ENCODE results near the gene QSOX1.
"Not testable (repeated sequence)": the region's sequence is repeated elsewhere in the genome, so short reads cannot be mapped to it uniquely, and the experiment has no call there.

QSOX1 gene, protein sequence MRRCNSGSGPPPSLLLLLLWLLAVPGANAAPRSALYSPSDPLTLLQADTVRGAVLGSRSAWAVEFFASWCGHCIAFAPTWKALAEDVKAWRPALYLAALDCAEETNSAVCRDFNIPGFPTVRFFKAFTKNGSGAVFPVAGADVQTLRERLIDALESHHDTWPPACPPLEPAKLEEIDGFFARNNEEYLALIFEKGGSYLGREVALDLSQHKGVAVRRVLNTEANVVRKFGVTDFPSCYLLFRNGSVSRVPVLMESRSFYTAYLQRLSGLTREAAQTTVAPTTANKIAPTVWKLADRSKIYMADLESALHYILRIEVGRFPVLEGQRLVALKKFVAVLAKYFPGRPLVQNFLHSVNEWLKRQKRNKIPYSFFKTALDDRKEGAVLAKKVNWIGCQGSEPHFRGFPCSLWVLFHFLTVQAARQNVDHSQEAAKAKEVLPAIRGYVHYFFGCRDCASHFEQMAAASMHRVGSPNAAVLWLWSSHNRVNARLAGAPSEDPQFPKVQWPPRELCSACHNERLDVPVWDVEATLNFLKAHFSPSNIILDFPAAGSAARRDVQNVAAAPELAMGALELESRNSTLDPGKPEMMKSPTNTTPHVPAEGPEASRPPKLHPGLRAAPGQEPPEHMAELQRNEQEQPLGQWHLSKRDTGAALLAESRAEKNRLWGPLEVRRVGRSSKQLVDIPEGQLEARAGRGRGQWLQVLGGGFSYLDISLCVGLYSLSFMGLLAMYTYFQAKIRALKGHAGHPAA

GRCh38 chr1:180154325-180155181, at the start of gene QSOX1:
QSOX1 (plus strand) TSS chr1:180154869; CDS start chr1:180154908, 39 bp downstream.
- DNase-seq = peak; percentile 95

DNA sequence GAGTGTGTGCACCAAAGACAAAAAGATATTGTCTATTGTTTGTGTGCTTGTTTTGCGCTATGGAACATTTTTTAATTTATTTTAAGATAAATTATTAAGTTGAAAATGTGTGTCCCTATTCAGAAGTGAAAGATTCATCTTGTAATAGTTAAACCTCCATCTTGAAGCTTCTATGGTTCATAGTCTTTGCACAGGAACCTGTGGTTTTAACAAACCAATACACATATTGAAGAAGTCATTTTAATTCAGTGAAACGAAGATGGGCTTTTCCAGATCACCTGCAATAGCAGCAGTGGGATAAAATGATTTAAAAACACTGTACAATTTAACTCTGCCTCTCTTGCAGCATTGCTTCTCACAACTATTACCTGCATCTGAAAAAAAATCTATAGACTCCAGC, 42.6 kb upstream of the QSOX1 start:
- DNase-seq = no peak

GRCh38 chr1:180112984-180113647, 41.6 kb upstream of the QSOX1 start:
- no peak for DNase-seq

GRCh38 chr1:180114396-180114945, 40.2 kb upstream of the QSOX1 start:
- no peak for DNase-seq

DNA sequence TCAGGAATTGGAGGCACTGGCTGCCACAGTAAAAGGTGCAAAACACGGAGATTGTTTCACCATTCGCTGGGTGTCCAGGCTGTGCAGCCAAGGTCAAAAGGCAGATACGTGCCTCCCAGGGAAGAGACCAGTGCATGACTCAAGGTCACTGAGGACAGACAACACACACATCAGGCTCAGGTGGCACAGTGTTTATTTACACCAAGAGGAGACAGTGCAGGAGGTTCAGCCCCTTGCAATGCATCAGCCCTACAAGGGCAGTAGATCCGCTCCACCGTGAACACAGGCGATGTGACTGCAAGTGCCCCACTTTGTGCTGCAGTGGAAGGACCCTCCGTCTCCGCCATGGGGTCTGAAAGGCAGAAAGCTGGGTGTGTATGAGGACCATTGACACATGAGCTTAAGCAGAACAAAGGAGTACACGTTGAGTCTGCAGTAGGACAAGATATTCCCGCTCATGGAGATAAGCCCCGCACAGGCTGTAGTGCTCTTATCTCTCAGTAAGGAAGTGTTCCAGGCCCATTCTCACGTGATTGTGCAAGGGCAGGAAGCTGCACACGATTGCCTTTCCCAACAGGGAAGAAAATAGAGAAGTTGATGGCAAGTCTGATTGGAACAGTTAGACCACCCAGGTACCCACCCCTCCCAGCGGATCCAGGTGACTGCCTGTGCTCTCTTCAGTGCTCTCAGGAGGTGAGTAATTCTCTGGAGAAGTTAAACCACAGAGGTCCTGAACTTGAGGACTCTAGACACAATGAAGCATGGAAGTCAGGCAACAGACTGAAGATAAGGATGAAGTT, 37.5 kb upstream of the QSOX1 start:
- DNase-seq = no peak

- peak; percentile 23 for DNase-seq
These were observed 36.9 kb upstream of the QSOX1 start for GRCh38 chr1:180117764-180118116.

GRCh38 chr1:180119837-180120236, 34.8 kb upstream of the QSOX1 start:
- DNase-seq = no peak

- DNase-seq = no peak
These were observed 31.2 kb upstream of the QSOX1 start for GRCh38 chr1:180123463-180123936.

GRCh38 chr1:180130651-180131050, 24.0 kb upstream of the QSOX1 start:
- DNase-seq = no peak

- no peak for DNase-seq
These were observed 23.2 kb upstream of the QSOX1 start for GRCh38 chr1:180131510-180131909.

GRCh38 chr1:180133193-180133592, 21.5 kb upstream of the QSOX1 start:
- no peak for DNase-seq

- not testable (repeated sequence) for DNase-seq
These were observed 21.0 kb upstream of the QSOX1 start for GRCh38 chr1:180133688-180134087.

- no peak for DNase-seq
These were observed 19.1 kb upstream of the QSOX1 start for GRCh38 chr1:180135535-180135934.

- no peak for DNase-seq
These were observed 18.2 kb upstream of the QSOX1 start for GRCh38 chr1:180136331-180136967.

DNA sequence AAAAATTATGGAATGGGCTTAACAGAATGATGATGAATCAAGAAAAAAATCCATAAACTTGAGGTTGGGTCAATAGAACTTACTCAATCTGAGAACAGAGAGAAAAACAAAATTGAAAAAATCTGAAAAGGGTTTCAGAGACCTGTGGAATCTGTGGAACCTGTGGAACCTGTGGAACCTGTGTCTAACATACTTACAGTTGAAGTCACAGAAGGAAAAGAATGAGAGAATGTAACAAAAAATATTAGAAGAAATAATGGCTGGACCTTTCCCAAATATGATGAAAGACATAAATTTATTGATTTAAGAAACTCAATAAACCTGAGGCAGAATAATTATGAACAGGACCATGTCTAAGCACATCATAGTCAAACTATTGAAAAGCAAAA, 17.7 kb upstream of the QSOX1 start:
- no peak for DNase-seq

- DNase-seq = no peak
These were observed 16.9 kb upstream of the QSOX1 start for GRCh38 chr1:180137776-180138175.

- no peak for DNase-seq
These were observed 13.2 kb upstream of the QSOX1 start for GRCh38 chr1:180141381-180141934.

- DNase-seq = no peak
These were observed 11.3 kb upstream of the QSOX1 start for GRCh38 chr1:180143359-180143758.

DNA sequence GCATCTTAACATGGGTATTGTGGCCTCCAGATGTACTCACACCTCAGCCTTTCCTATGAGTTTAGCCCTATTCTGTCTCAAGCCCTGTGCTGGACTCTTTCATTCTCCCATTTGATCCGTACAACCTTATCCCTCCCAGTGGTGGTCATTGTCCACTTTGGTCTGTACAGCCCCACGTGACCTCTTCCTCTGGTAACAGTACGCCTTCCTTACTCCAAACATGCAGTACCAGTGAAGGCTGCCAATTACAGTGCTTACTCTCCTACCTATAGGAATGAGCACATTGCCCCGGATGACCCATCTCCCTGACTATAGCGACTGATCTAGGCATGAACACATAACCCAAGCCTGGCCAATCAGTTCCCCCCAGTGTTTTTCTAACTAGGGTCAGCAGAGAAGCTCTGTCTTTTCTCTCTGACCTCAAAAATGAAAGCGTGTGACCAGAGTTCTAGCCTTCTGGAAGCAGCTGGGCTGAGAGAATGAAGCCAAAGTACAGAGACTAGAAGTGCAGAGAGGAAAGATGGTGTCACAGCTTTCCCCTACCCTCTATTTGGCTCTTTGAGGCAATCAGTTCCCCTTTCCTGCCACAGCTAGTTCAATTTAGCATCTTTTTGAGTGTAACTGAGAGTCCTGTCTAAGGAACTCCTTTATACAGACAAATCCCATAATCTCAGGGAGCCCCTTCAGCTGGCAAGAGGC, 9.9 kb upstream of the QSOX1 start:
- no peak for DNase-seq

DNA sequence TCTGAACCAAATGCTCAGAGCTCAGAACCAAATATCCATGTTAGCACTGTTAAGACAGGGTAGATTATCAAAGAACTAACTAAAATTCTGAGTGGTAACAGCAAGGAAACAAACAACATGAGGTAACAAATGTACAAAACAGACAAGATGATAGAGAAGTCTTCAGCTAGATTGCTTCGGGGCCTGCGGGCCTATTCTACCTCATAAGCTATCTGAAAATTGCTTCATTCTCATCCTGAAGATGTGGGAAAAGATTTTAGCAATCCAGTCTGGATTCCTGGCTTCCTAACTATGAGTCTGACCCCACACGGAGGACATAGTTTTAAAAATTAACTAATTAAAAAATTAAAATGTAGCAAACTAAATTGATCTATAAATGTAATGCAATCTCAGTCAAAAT, 9.2 kb upstream of the QSOX1 start:
- DNase-seq = no peak
